IMR-90 (cell line): Measurements from ENCODE around the gene RRM1. TPM values are rescaled to one million over a fixed set of nuclear protein-coding genes. Genes with fewer than 3 reads are reported as not detected.

ENCODE experiments used
- ATAC-seq: fragments of 200-7000 bp; cut with Tn5 transposase; 2 replicates; pipeline ENCODE4 v1.9.1; 2020; ENCODE audit warnings: low read depth, mild to moderate bottlenecking, moderate library complexity
- BruUV-seq: library from RNA; stranded (reverse); fragments of 400-500 nt; replicated peaks from 2 replicates; lab custom pipeline; 2021; lab: Mats Ljungman, UMichigan
- CTCF ChIA-PET: fragments of 300-600 bp; formaldehyde crosslinking; extraction: SDS; loops from one replicate; lab custom pipeline; 2021; ENCODE audit warnings: antibody characterized with exemption; lab: Yijun Ruan, JAX
- POLR2A ChIA-PET: fragments of 300-600 bp; sonication (Branson Sonifier 250); formaldehyde crosslinking; loops from one replicate; lab custom pipeline; 2022; ENCODE audit warnings: antibody characterized with exemption; ENCODE audit not compliant: unreplicated experiment; lab: Charles Lee
- DNase-seq: peaks from one replicate; pipeline ENCODE4 v3.0.0; 2013
- H2AFZ ChIP-seq: replicated peaks from 2 replicates; pipeline ENCODE3; 2013; ENCODE audit warnings: low read length, mild to moderate bottlenecking; ENCODE audit not compliant: poor library complexity
- H2AK5ac ChIP-seq: 2 replicates; pipeline ENCODE4 v1.6.1; 2013; ENCODE audit warnings: low read depth, low read length, inconsistent platforms
- H2AK9ac ChIP-seq: replicated peaks from 2 replicates; pipeline ENCODE3; 2013; ENCODE audit warnings: mild to moderate bottlenecking, low read depth, low read length, moderate library complexity; ENCODE audit not compliant: poor library complexity
- H2BK120ac ChIP-seq: 2 replicates; pipeline ENCODE4 v1.6.1; 2013; ENCODE audit warnings: low read depth, low read length, inconsistent platforms
- H2BK15ac ChIP-seq: 3 replicates; pipeline ENCODE4 v1.6.1; 2013; ENCODE audit warnings: low read depth, low read length, inconsistent platforms
- H2BK20ac ChIP-seq: 2 replicates; pipeline ENCODE4 v1.6.1; 2013; ENCODE audit warnings: low read depth, mild to moderate bottlenecking, inconsistent platforms, low read length, moderate library complexity
- H2BK5ac ChIP-seq: 2 replicates; pipeline ENCODE4 v1.6.1; 2013; ENCODE audit warnings: mild to moderate bottlenecking, low read depth, low read length, inconsistent platforms; ENCODE audit not compliant: poor library complexity, severe bottlenecking
- H3K14ac ChIP-seq: replicated peaks from 2 replicates; pipeline ENCODE4 v1.6.1; 2013; ENCODE audit warnings: low read depth, low read length, inconsistent platforms
- H3K18ac ChIP-seq: 2 replicates; pipeline ENCODE4 v1.6.1; 2013; ENCODE audit warnings: low read depth, low read length, control low read depth
- H3K23ac ChIP-seq: 2 replicates; pipeline ENCODE4 v1.6.1; 2013; ENCODE audit warnings: low read depth, low read length, inconsistent platforms
- H3K27ac ChIP-seq: 2 replicates; pipeline ENCODE4 v1.5.1; 2013; ENCODE audit warnings: mild to moderate bottlenecking, control low read depth, low read length; ENCODE audit not compliant: insufficient read depth
- H3K27me3 ChIP-seq: 2 replicates; pipeline ENCODE4 v1.6.1; 2013; ENCODE audit warnings: low read length; ENCODE audit not compliant: control insufficient read depth, insufficient read depth
- H3K36me3 ChIP-seq: 2 replicates; pipeline ENCODE4 v1.6.1; 2013; ENCODE audit warnings: low read length, mixed read lengths; ENCODE audit not compliant: control insufficient read depth, insufficient read depth
- H3K4ac ChIP-seq: 2 replicates; pipeline ENCODE4 v1.6.1; 2013; ENCODE audit warnings: low read depth, low read length, inconsistent platforms
- H3K4me1 ChIP-seq: 2 replicates; pipeline ENCODE4 v1.6.1; 2013; ENCODE audit warnings: low read length, mixed read lengths; ENCODE audit not compliant: control insufficient read depth, insufficient read depth
- H3K4me2 ChIP-seq: 2 replicates; pipeline ENCODE4 v1.6.1; 2013; ENCODE audit warnings: low read depth, mild to moderate bottlenecking, control low read depth, low read length, moderate library complexity
- H3K4me3 ChIP-seq: 2 replicates; pipeline ENCODE4 v1.5.1; 2013; ENCODE audit warnings: low read depth, mild to moderate bottlenecking, control low read depth, low read length, moderate library complexity; ENCODE audit not compliant: insufficient read depth
- H3K56ac ChIP-seq: 2 replicates; pipeline ENCODE4 v1.6.1; 2013; ENCODE audit warnings: low read length, inconsistent platforms; ENCODE audit not compliant: insufficient read depth; ENCODE audit errors: extremely low read depth
- H3K79me1 ChIP-seq, 2 experiments: 2 replicates each; pipeline ENCODE4 v1.6.1; 2013; ENCODE audit warnings: low read length in 2 of 2, inconsistent platforms in 1 of 2, low read depth in 1 of 2
- H3K9ac ChIP-seq: 2 replicates; pipeline ENCODE4 v1.6.1; 2013; ENCODE audit warnings: low read depth, low read length, control low read depth
- H3K9me1 ChIP-seq: 2 replicates; pipeline ENCODE4 v1.6.1; 2013; ENCODE audit warnings: low read length, inconsistent platforms; ENCODE audit not compliant: insufficient read depth
- H3K9me3 ChIP-seq: 2 replicates; pipeline ENCODE4 v1.6.1; 2013; ENCODE audit warnings: low read length; ENCODE audit not compliant: control insufficient read depth, insufficient read depth
- H4K20me1 ChIP-seq: 2 replicates; pipeline ENCODE4 v1.6.1; 2013; ENCODE audit warnings: low read length, inconsistent platforms; ENCODE audit not compliant: insufficient read depth
- H4K5ac ChIP-seq: 2 replicates; pipeline ENCODE4 v1.6.1; 2013; ENCODE audit warnings: mild to moderate bottlenecking, low read depth, low read length, control low read depth
- H4K8ac ChIP-seq, 2 experiments: 2 replicates each; pipeline ENCODE4 v1.6.1; 2013; ENCODE audit warnings: low read depth in 2 of 2, low read length in 2 of 2, control low read depth in 1 of 2, inconsistent platforms in 1 of 2
- H4K91ac ChIP-seq: 2 replicates; pipeline ENCODE4 v1.6.1; 2013; ENCODE audit warnings: low read depth, low read length, inconsistent platforms; ENCODE audit not compliant: insufficient read depth
- CEBPB ChIP-seq: IDR thresholded peaks from 2 replicates; pipeline ENCODE4 v1.6.1; 2012; ENCODE audit warnings: low read depth, low read length, improper control_type of control experiment
- MAFK ChIP-seq: IDR thresholded peaks from 2 replicates; pipeline ENCODE4 v1.6.1; 2012; ENCODE audit warnings: low read depth, low read length, improper control_type of control experiment
- MAZ ChIP-seq: IDR thresholded peaks from 2 replicates; pipeline ENCODE4 v1.6.1; 2012; ENCODE audit warnings: low read depth, mild to moderate bottlenecking, low read length, improper control_type of control experiment, moderate library complexity, borderline replicate concordance
- NFE2L2 ChIP-seq: fragments of 150-350 bp; IDR thresholded peaks from 2 replicates; pipeline ENCODE4 v1.6.1; 2016; ENCODE audit warnings: low read depth, mild to moderate bottlenecking, low read length
- RFX5 ChIP-seq: IDR thresholded peaks from 2 replicates; pipeline ENCODE4 v1.8.0; 2012; ENCODE audit warnings: low read depth, mild to moderate bottlenecking, low read length, moderate library complexity
- WGBS, 2 experiments: methylation state at CpG; one replicate each; pipeline versions ENCODE4 v1.1.5 to v1.1.7; 2013; ENCODE audit warnings: missing lambda C conversion rate in 2 of 2; ENCODE audit not compliant: insufficient read length in 1 of 2; ENCODE audit errors: extremely low coverage in 2 of 2; 5-methylcytosine and 5-hydroxymethylcytosine counted together
- dilution Hi-C: fragments of 300-500 bp; cut with HindIII; formaldehyde crosslinking; loops from one replicate; pipeline ENCODE4 v1.14.3; 2018; ENCODE audit warnings: low sequenced_read_pairs; ENCODE audit not compliant: unreplicated experiment
- in situ Hi-C: fragments of 300-500 bp; cut with MboI; formaldehyde crosslinking; loops from 3 replicates; pipeline ENCODE4 v1.14.3; 2019; ENCODE audit warnings: low sequenced_read_pairs, inconsistent platforms, mixed read lengths
- intact Hi-C: fragments of 100-400 bp; cut with micrococcal nuclease; formaldehyde crosslinking; loops from 2 replicates; pipeline ENCODE4 v1.10.0; 2022
- polyA plus RNA-seq, 3 experiments: library from polyadenylated mRNA; depleted of rRNA; stranded (reverse); fragments of >200 nt; gene quantifications; 2 replicates each; pipeline ENCODE4 v1.2.3, GENCODE V29; 2012; ENCODE audit warnings: low replicate concordance in 1 of 3
- total RNA-seq: library from RNA; depleted of rRNA; stranded (reverse); fragments of >200 nt; gene quantifications from 2 replicates; pipeline ENCODE4 v1.2.3, GENCODE V29; 2012
- TF ChIP-seq, protein P1 (sequence below): fragments of 150-350 bp; IDR thresholded peaks from 2 replicates; pipeline ENCODE4 v1.6.1; 2017; ENCODE audit warnings: mild to moderate bottlenecking, antibody characterized with exemption, low read length, low read depth

The RRM1 gene
- total and polyA plus RNA-seq, 2 of the 4 experiments (the other 2 are of a cell fraction): 55.1 to 183 TPM

- H4K8ac ChIP-seq: no peak overlapping the region
- peaks cover 15% of the 10 kb centered on the region; the same call in 1 of the 2 replicates for H3K9me1 ChIP-seq
- no peaks in the 10 kb centered on the region for H3K36me3 ChIP-seq
- no peak overlapping the region for H2BK120ac ChIP-seq
- ChIA-PET CTCF (interaction anchor here (1.4 kb wide), 1 partner anchor 25 kb away, joined by 5 read pairs; no protein-coding TSS in a partner anchor), POLR2A (no interaction called here)
- no TSS peak for BruUV-seq
- H3K27ac ChIP-seq: peak overlapping the region; percentile 66; the same call in 1 of the 2 replicates
- TF ChIP-seq, protein P1, sequence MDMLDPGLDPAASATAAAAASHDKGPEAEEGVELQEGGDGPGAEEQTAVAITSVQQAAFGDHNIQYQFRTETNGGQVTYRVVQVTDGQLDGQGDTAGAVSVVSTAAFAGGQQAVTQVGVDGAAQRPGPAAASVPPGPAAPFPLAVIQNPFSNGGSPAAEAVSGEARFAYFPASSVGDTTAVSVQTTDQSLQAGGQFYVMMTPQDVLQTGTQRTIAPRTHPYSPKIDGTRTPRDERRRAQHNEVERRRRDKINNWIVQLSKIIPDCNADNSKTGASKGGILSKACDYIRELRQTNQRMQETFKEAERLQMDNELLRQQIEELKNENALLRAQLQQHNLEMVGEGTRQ: no peak
- no peak for TF ChIP-seq MAZ
- no peak for TF ChIP-seq NFE2L2
- no peak for TF ChIP-seq RFX5
- TF ChIP-seq MAFK: no peak
- no peak for TF ChIP-seq CEBPB
- no peaks in the 10 kb centered on the region for H3K9me3 ChIP-seq
- no peak overlapping the region for H4K91ac ChIP-seq
- WGBS, 2 experiments: no CpG with 5 or more reads among the region's 4 CpGs
- no peak; the same call in 1 of the 2 replicates for ATAC-seq
- peaks cover 9% of the 10 kb centered on the region for H3K4me1 ChIP-seq
- in situ Hi-C loops (no loop called here), intact Hi-C loops (no loop called here), dilution Hi-C loops (no loop called here)
- no peak overlapping the region for H3K56ac ChIP-seq
- H3K4me3 ChIP-seq: no peak overlapping the region
- no peak overlapping the region for H2AK9ac ChIP-seq
- H3K79me1 ChIP-seq: peaks cover 14 to 65% of the 10 kb centered on the region in 2 experiments
- no peak overlapping the region for H3K18ac ChIP-seq
- no peaks in the 10 kb centered on the region; the same call in none of the 2 replicates for H4K20me1 ChIP-seq
- H3K23ac ChIP-seq: no peak overlapping the region
- H2BK15ac ChIP-seq: no peak overlapping the region
- H3K4ac ChIP-seq: no peak overlapping the region
- H3K9ac ChIP-seq: no peak overlapping the region
- H4K5ac ChIP-seq: no peak overlapping the region
- H2AFZ ChIP-seq: no peak overlapping the region
- peak; percentile 31 for DNase-seq
- no peak overlapping the region for H3K14ac ChIP-seq
- H2AK5ac ChIP-seq: no peak overlapping the region
- peak overlapping the region; percentile 43 for H2BK5ac ChIP-seq
- H3K4me2 ChIP-seq: 0 out of 2 replicates have a peak overlapping the region, but pooled peaks have one; percentile 32
- H2BK20ac ChIP-seq: no peak overlapping the region
- no peaks in the 10 kb centered on the region for H3K27me3 ChIP-seq
Measured at GRCh38 chr11:4098026-4098621, 3.5 kb downstream of the RRM1 start.
